Pulmonary artery endothelial cell (primary cell): Measurements from ENCODE around the gene ELOF1. TPM values are rescaled to one million over a fixed set of nuclear protein-coding genes. Genes with fewer than 3 reads are reported as not detected.
"Not testable (repeated sequence)": the region's sequence is repeated elsewhere in the genome, so short reads cannot be mapped to it uniquely, and the experiment has no call there.

Experiments used
- DNase-seq: peaks from one replicate; pipeline ENCODE4 v3.0.0-alpha.2; 2011; ENCODE audit warnings: low read depth, low spot score
- total RNA-seq: library from RNA; depleted of rRNA; stranded (reverse); fragments of >200 nt; gene quantifications from 2 replicates; pipeline ENCODE4 v1.2.3, GENCODE V29; 2014

The ELOF1 gene
- total RNA-seq, 1 donor from 2014 or later = 29.5 TPM

GRCh38 chr19:11570039-11570462, 11.0 kb upstream of the ELOF1 start:
- DNase-seq = no peak

GRCh38 chr19:11566164-11566563, 7.1 kb upstream of the ELOF1 start:
- DNase-seq = no peak

GRCh38 chr19:11565649-11565980, 6.6 kb upstream of the ELOF1 start:
- DNase-seq = not testable (repeated sequence)

GRCh38 chr19:11564082-11564807, 5.2 kb upstream of the ELOF1 start:
- DNase-seq = not testable (repeated sequence)

- no peak for DNase-seq
These were observed 4.5 kb upstream of the ELOF1 start for GRCh38 chr19:11563532-11563931.

GRCh38 chr19:11560404-11561051, 1.5 kb upstream of the ELOF1 start:
- peak; percentile 51 for DNase-seq

- no peak for DNase-seq
These were observed 2.2 kb downstream of the ELOF1 start for GRCh38 chr19:11556634-11557420.

GRCh38 chr19:11555246-11555645, 3.8 kb downstream of the ELOF1 start:
- no peak for DNase-seq

- DNase-seq = no peak
These were observed 4.9 kb downstream of the ELOF1 start for GRCh38 chr19:11554160-11554559.

GRCh38 chr19:11552666-11553372, 6.2 kb downstream of the ELOF1 start:
- DNase-seq = no peak

GRCh38 chr19:11551603-11552235, 7.3 kb downstream of the ELOF1 start:
- no peak for DNase-seq

- no peak for DNase-seq
These were observed 8.8 kb downstream of the ELOF1 start for GRCh38 chr19:11550265-11550664.

GRCh38 chr19:11549386-11549953, 9.6 kb downstream of the ELOF1 start:
- DNase-seq = no peak

- no peak for DNase-seq
These were observed 10.9 kb downstream of the ELOF1 start for GRCh38 chr19:11547929-11548700.

GRCh38 chr19:11541238-11541637, 17.8 kb downstream of the ELOF1 start:
- no peak for DNase-seq

GRCh38 chr19:11540645-11541044, 18.4 kb downstream of the ELOF1 start:
- no peak for DNase-seq

GRCh38 chr19:11539495-11540365, 19.3 kb downstream of the ELOF1 start:
- DNase-seq = no peak

GRCh38 chr19:11538232-11539036, 20.6 kb downstream of the ELOF1 start, which contains the start of gene CNN1:
TSS of gene CNN1 (plus strand) at chr19:11538851. CDS start at chr19:11538928, 77 bp downstream.
- DNase-seq = no peak
